HG02852 (cell line): ENCODE measurements around the gene NPHP4.
"Not testable (repeated sequence)": the region's sequence is repeated elsewhere in the genome, so short reads cannot be mapped to it uniquely, and the experiment has no call there.

Source experiments
- ATAC-seq: cut with Tn5 transposase; IDR thresholded peaks from one replicate; pipeline ENCODE4 v1.9.1; 2021; ENCODE audit warnings: mild to moderate bottlenecking, moderate library complexity; ENCODE audit not compliant: unreplicated experiment

The NPHP4 gene

DNA sequence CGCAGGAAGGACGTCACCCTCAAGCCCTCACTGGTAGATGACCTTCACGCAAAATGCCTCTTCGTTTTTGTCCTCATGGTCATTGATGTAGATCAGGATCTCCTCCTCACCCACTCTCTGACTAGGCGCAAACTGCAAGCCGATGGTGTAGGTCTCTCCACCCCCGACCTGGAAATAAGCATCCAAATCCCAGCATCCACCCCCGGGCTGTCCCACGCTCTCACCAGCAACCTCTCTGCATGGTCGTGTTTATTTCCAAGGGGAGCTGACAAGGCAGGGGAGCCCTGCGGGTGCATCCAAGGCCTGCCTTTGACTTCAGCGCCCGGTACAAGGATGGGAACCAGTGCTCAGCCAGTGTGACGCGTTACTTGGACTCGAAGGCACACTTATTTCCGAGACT is 129.0 kb downstream of the NPHP4 start:
- no peak for ATAC-seq

DNA sequence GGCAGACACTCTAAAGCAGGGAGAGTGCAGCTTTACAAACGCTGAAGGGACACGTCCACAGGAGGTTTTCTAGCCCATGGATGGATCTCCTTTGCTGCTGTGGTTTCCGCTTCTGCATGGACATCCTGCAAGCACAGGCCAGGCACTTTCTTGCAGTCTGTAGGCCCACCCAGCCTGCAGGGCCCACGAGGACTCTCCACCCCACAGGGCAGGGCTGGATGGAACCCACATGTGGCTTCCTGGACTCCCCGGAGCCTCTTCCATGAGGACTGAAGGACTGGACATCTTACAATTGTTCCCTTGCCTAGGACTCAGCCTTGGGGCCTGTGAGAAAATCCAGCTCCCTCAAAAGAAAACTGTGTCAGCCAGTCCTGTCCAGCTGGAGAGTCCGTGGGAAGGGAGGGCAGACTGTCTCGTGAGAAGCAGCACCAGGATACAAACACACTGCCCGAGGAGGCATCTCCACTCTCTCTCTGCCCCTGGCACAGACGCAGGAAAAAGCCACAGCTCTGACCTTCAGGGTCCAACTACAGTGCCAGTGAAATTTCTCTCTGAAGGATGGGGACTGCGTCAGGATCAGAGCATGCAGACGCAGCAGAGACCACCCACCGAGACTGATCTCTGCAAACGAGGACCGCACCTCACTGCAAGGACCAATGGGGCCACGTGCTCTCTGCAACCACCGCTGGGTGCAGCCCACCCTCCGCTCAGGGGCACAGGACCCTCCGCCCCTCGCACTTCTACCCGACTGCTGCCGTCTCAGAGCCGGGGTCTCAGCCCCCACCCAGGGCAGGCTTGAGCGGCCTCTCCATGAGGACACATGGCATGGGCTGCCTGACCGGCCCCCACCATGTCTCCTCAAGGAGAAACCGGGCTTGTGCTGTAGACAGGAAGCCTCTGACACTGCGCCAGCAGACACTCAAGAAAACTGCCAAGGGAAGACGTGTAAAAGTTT is 130.1 kb downstream of the NPHP4 start:
- no peak for ATAC-seq

DNA sequence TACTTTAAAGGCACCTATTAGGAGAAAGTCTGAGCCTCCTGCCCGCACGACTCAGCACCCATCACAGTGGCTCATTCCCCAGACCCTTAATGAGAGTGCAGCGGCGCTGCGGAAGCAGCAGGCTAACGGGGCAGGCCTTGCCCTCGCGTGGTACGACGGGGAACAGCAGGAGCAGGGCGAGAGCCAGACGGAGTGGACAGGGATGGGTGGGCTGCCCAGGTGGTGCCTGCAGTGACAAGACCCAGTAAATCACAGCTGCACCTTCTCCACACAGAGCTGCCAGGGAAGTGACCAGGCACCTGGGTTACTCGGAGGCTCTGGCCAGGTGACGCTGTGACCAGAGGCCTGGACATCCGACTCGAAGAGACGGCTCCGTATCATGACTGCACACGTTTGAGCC is 131.9 kb downstream of the NPHP4 start:
- no peak for ATAC-seq

DNA sequence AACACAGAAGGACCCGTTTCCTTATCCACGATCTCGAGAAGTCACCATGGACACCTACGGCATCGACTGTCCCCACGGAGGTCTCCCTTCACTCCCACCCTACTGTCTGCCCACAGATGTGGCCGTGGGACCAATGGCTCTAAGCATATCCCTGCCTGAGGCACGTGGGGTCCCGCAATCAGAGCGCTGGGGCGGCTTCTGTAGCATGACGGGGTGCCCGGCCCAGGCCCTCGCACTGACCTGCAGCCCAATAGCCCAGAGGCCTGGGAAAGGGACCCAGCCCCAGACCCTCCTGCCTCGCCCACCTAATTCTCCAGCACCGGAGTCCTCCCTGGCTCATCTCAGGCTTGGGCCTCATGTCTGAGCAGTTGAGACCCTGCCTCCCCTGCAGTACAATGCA is 132.5 kb downstream of the NPHP4 start:
- ATAC-seq, result no peak

DNA sequence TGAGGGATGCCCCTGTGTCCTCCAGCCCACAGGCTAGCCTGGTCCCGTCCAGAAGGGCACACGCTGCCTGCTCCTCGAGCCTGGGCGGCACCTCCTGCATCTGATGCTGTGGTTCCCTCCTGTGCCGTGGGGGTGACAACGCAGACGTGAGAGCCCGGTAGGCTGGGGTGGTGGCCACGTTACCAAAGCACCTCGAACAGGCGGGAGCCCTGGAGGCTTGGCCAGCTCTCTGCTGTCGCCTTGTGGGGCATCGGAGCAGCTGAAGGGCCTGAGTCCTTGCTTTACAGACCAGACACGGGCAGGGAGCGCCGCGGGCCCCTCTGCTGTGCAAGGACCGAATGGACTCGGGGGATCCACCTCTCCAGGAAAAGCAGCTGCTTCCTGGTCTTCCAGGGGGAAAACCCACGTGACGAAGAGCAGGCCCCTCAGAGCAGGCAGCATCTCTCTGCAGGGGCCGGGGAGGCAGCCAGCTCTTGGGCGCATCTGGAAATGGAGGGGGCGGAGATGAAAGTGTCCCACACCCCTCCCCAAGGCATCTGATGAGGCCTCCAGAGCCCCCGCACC is 133.3 kb downstream of the NPHP4 start:
- ATAC-seq, result no peak

DNA sequence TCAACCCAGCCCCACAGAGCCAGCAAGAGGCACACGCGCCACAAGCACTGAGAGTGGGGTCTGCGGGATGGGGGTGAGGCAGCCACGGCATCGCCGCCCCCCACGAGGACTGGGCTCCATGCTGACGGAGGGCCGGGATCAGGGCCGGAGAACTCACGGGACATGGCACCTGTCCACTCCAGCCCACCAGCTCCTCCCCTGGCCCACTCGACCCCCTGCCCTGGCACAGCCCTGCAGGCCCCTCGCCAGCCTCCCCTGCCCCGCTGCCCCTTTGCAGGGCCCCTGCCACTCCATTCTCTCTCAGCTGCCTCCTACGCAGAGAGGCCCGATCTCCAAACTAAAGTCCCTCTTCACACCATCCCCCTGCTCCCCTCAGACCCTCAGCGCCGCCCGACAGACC is 134.0 kb downstream of the NPHP4 start:
- no peak for ATAC-seq

DNA sequence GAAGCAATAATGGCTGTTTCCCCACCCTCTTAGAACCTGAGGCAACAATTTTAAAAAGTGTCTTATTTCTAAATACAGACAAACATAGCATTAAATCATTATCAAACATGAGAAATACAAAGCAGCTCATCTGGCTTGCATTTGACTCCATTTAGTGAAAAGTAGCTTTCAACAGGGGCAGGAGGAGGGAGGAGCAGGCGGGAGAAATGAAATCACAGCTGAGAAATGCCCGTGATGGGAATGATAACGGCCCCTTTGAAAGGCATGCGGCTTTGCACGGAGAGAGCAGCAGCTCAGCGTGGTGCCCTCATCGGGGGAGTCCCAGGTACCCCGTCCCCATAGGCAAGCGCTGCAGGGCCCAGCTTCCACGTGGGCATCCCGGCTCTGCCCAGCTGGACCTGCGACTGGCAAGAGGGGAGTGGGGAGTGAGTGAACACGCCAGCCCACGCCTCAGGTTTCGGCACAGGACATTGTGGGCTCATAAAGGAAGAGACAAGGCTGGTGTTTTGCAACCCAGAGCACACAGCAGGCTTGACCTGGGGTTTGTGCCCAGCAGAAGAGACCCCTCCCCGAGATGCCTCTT is 134.6 kb downstream of the NPHP4 start:
- no peak for ATAC-seq

DNA sequence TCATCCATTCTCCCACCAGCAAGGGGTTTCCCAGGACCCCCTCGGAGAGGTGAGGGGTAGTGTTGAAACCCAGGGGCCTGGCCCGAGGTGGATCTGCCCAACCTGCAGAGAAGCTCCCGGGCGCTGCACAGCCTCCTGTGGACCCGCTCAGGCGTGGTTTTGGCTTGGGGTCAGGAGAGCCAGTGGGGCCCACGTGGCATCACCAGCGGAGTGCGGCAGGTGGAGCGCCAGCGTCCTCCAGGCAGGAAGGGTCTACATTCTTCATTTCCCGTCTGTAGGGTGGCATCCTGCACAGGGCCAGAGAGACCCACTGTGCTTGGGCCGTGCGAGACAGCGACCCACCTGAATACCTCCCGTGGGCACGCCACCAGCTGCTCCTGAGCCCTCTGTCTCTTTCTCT is 135.2 kb downstream of the NPHP4 start:
- no peak for ATAC-seq

DNA sequence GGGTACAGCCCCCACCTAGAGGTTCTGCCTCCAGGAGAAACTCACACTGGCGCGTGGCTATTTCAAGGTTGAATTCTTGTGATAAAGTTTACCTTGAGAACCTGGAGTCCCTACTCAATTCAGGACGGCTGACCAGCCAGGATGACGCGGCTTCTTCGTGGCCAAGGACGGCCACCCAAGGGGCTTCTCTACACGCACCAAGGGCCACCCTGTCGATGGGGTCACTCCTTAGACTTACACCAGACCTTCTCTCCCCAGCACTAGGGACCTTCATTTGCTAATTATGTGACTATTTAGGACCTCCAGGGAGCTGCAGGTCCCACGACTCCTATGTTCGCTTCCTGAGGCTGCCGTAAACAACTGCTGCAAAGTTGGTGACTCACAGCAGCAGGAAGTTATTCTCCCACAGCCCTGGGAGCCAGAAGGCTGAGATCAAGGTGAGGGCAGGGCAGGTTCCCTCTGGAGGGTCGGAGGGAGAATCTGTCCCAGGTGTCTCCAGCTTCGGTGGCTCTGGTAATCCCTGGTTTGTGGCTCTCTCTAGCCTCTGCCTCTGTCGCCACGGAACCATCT is 135.9 kb downstream of the NPHP4 start:
- no peak for ATAC-seq

DNA sequence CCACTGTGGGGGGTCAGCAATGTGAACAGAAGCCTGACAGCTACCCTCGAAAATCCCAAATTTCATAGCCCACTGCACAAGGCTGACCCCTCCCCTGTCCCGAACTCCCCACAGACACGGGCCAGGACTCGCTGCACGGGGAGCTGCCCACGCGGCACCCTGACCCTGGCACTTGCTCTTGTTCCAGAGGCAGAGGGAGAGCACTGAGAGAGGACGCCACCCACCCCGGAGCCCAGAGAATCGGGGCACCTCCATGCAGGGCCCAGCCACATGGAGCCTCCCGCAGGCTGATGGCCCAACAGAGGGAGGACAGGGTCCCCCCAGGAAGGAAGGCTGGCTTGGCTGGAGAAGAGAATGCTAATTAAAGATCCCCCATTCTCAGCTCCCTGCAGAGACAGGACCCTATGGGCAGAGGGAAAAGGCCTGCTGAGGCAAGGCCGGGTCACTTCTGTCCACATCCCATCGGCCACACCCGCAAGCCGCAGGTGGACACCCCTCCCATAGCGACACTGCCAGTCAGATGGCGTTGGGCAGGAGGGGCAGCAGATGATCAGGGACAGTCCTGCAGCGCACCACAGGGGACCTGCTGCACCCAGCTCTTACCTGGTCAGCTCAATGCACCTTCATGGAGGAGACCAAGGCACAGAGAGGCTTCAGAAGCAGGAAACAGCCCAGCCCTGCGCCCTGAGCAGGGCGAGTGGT is 136.9 kb downstream of the NPHP4 start:
- ATAC-seq, result no peak

DNA sequence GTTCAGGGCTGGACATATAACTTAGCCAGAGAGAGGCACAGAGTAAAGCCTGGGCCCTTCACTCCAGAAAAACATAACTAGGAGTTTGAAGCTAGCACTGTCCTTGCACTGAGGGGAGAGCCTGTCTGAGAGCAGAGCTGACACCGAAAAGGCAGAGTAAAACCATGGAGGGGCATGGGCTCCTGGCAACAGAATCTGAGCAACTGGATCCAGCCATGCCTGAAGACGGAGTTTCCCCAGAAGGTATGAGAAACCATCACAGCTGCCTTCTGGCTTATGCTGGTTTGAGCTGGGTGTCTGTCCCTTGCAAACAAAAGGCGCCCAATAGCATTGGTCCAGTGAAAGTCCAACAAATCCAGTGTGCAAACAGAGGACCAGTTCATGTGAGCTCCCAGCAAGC is 137.5 kb downstream of the NPHP4 start:
- no peak for ATAC-seq

DNA sequence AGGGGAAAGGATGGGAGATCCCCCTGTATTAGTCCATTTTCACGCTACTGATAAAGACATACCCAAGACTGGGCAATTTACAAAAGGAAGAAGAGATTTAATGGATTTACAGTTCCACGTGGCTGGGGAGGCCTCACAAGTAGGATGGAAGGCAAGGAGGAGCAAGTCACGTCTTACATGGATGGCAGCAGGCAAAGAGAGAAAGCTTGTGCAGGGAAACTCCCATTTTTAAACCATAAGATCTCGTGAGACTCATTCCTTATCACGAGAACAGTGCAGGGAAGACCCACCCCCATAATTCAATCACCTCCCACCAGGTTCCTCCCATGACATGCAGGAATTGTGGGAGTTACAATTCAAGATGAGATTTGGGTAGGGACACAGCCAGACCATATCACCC is 138.4 kb downstream of the NPHP4 start:
- not testable (repeated sequence) for ATAC-seq

DNA sequence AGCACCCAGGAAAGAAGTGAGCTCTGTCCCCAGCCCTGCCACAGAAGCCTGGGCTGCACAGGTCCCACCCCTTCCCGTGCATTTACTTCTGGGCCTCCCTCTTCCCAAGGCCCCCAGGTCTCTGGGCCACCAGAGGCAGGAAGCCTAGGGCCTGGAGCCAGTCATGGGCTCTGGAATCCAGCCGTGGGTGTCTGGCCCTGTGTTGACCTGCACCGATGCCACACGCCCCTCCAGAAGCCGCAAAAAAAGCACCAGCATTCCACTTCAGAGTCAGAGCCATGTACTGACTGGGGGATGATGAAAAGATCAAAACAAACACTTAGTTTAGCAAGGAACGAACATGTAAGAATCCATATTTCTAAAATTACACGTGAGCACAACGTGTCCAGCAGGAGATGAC is 141.7 kb downstream of the NPHP4 start:
- ATAC-seq, result no peak

DNA sequence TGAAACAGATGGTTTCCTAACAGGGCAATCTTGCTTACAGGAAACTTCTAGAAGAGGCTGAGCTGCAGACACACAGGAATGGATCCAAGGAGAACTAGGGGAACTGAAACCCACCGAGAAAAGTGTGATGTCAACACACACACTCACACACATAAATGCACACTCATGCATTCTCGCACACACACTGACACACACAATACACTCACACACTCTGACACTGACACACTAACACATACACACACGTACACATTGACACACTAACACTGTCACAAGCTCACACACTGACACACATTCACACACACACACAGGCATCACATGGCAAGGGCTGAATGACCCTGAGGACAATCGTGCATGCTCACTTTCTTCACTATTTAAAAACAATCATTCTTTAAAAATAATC is 142.7 kb downstream of the NPHP4 start:
- no peak for ATAC-seq

DNA sequence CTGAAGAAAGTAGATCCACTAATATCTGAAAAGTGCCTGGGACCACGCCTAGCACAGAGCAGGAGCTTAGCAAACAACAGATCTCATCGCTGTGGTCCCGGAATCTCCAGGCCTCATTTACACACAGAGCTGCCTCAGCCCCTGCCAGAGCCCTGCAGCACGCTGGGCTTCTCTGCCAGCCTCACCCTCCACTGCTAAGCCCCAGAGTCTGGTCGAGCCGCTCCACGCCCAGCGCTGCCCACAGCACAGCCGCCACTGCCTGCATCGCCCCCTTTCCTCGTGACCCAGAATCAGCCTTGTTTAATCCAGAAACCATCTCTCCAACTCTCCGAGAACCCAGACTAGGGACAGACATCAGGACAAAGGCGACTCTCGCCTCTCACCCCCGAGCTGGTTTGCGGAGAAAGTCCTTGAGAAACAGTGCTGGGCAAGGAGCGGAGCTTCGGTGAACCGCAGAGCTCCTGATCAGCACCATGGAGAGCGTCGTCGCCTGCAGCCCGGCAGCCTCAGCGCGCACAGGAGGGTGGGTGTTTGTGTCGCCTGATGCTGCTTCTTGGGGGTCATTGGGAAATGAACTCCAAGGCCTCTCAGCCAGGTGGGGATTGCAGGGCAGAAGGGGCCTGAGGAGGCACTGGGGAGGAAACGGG is 145.1 kb downstream of the NPHP4 start:
- ATAC-seq, result no peak

DNA sequence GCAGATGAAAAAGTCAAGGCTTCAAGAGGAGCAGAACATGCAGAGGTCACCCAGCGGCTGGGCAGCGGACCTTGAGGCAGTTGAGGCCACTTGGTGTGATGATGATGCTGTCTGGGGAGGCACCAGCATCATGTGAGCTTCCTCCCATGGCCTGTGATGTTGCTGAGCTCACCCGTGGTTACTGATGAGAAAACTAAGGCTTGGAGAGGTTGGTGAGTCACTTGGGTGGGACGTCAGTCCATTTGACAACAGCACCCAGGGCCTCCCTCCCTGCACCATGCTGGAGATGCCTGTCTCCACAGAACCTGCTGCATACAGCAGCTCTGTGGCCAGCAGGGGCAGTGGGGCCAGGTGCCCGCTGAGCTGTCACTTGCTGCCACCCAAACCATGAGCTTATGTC is 146.8 kb downstream of the NPHP4 start:
- ATAC-seq, result no peak

DNA sequence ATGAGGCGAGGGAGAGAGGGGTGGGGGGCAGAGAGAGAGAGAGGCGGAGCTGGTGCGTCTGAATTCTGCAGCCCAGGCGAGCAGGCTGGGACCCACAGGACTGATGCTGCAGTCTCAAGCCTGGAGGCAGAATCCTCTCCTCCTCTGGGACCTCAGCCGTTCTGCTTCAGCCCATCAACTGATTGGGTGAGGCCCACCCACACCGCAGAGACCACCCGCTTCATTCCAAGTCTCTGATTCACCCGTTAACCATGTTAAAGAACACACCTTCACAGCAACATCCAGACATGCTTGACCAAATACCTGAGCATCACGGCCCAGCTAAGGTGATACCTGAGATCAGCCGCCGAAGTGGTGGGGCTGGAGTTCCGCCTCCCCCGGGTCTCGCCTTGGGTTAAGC is 147.8 kb downstream of the NPHP4 start:
- no peak for ATAC-seq

DNA sequence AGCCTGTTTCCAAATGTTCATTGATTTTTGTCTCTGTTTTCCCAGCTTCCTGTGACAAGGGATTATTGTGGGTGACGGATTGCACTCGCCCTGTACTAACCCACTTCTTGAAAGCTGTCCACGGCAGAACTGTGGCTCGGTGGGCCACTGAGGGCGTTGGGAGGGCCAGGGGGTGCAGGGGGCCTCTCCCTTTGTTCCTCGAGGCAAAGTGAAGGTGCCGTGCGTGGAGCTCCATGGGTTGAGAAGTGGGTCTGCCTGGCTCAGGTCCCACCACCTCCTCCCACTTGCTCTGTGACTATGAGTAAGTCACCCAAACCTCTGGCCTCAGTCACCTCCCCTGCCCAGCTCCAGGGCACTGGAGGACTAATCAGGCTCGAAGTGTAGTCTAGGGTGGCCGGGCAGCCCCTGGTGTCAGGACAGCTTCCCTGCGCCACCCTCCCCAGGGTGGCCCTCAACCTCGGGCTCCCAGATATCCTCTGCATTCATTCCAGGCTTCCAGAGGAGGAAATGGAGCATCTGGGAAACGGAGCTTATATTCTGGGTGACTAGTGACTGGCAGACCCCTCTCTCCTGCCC is 148.6 kb downstream of the NPHP4 start:
- no peak for ATAC-seq

DNA sequence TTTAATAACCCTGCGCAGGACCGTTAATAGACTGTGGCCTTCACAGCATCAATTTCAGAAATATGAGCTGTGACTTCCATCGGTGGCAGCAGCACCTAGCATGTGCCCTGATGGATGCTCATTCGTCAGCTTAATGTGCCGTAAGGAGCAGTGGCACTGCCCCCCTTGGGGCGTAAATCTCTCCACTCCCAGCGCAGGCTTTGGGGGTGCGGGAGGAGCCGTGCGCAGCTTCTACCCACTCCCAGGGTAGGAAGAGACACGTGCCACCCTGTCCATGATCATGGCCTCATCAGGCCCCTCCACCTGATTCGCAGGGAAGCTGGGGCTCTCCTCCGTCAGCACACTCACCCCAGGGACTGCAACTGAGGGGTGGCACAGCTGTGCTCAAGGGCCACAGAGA is 149.5 kb downstream of the NPHP4 start:
- ATAC-seq, result no peak

DNA sequence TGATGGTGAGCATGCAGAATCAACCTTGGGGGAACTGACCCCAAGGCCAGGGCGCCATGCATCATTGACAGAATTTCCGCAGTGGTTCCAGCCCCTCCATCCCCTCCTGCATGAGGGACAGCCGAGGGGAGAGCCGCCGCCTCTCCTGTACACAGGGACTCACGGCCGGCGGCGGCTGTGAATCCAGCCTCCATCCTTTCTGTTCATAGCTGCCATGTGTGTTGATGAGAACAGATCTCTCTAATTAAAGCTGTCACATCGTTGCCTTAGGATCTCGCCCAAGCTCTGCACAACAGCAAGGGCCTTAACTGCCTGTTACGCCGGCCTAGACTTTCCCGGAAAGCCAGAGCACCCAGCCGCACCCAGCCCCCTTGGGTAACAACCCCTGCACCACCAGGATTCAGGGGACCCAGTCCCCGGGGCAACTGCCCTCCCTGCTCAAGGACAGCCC is 151.6 kb downstream of the NPHP4 start:
- ATAC-seq, result no peak
